IMR-90 (cell line): Measurements from ENCODE around the gene RASSF6. TPM values are rescaled to one million over a fixed set of nuclear protein-coding genes. Genes with fewer than 3 reads are reported as not detected.

Experiments
- ATAC-seq: fragments of 200-7000 bp; cut with Tn5 transposase; 2 replicates; pipeline ENCODE4 v1.9.1; 2020; ENCODE audit warnings: low read depth, mild to moderate bottlenecking, moderate library complexity
- BruUV-seq: library from RNA; stranded (reverse); fragments of 400-500 nt; replicated peaks from 2 replicates; lab custom pipeline; 2021; lab: Mats Ljungman, UMichigan
- CTCF ChIA-PET: fragments of 300-600 bp; formaldehyde crosslinking; extraction: SDS; loops from one replicate; lab custom pipeline; 2021; ENCODE audit warnings: antibody characterized with exemption; lab: Yijun Ruan, JAX
- POLR2A ChIA-PET: fragments of 300-600 bp; sonication (Branson Sonifier 250); formaldehyde crosslinking; loops from one replicate; lab custom pipeline; 2022; ENCODE audit warnings: antibody characterized with exemption; ENCODE audit not compliant: unreplicated experiment; lab: Charles Lee
- DNase-seq: peaks from one replicate; pipeline ENCODE4 v3.0.0; 2013
- H2AFZ ChIP-seq: replicated peaks from 2 replicates; pipeline ENCODE3; 2013; ENCODE audit warnings: low read length, mild to moderate bottlenecking; ENCODE audit not compliant: poor library complexity
- H2AK5ac ChIP-seq: 2 replicates; pipeline ENCODE4 v1.6.1; 2013; ENCODE audit warnings: low read depth, low read length, inconsistent platforms
- H2AK9ac ChIP-seq: replicated peaks from 2 replicates; pipeline ENCODE3; 2013; ENCODE audit warnings: mild to moderate bottlenecking, low read depth, low read length, moderate library complexity; ENCODE audit not compliant: poor library complexity
- H2BK120ac ChIP-seq: 2 replicates; pipeline ENCODE4 v1.6.1; 2013; ENCODE audit warnings: low read depth, low read length, inconsistent platforms
- H2BK15ac ChIP-seq: 3 replicates; pipeline ENCODE4 v1.6.1; 2013; ENCODE audit warnings: low read depth, low read length, inconsistent platforms
- H2BK20ac ChIP-seq: 2 replicates; pipeline ENCODE4 v1.6.1; 2013; ENCODE audit warnings: low read depth, mild to moderate bottlenecking, inconsistent platforms, low read length, moderate library complexity
- H2BK5ac ChIP-seq: 2 replicates; pipeline ENCODE4 v1.6.1; 2013; ENCODE audit warnings: mild to moderate bottlenecking, low read depth, low read length, inconsistent platforms; ENCODE audit not compliant: poor library complexity, severe bottlenecking
- H3K14ac ChIP-seq: replicated peaks from 2 replicates; pipeline ENCODE4 v1.6.1; 2013; ENCODE audit warnings: low read depth, low read length, inconsistent platforms
- H3K18ac ChIP-seq: 2 replicates; pipeline ENCODE4 v1.6.1; 2013; ENCODE audit warnings: low read depth, low read length, control low read depth
- H3K23ac ChIP-seq: 2 replicates; pipeline ENCODE4 v1.6.1; 2013; ENCODE audit warnings: low read depth, low read length, inconsistent platforms
- H3K27ac ChIP-seq: 2 replicates; pipeline ENCODE4 v1.5.1; 2013; ENCODE audit warnings: mild to moderate bottlenecking, control low read depth, low read length; ENCODE audit not compliant: insufficient read depth
- H3K27me3 ChIP-seq: 2 replicates; pipeline ENCODE4 v1.6.1; 2013; ENCODE audit warnings: low read length; ENCODE audit not compliant: control insufficient read depth, insufficient read depth
- H3K36me3 ChIP-seq: 2 replicates; pipeline ENCODE4 v1.6.1; 2013; ENCODE audit warnings: low read length, mixed read lengths; ENCODE audit not compliant: control insufficient read depth, insufficient read depth
- H3K4ac ChIP-seq: 2 replicates; pipeline ENCODE4 v1.6.1; 2013; ENCODE audit warnings: low read depth, low read length, inconsistent platforms
- H3K4me1 ChIP-seq: 2 replicates; pipeline ENCODE4 v1.6.1; 2013; ENCODE audit warnings: low read length, mixed read lengths; ENCODE audit not compliant: control insufficient read depth, insufficient read depth
- H3K4me2 ChIP-seq: 2 replicates; pipeline ENCODE4 v1.6.1; 2013; ENCODE audit warnings: low read depth, mild to moderate bottlenecking, control low read depth, low read length, moderate library complexity
- H3K4me3 ChIP-seq: 2 replicates; pipeline ENCODE4 v1.5.1; 2013; ENCODE audit warnings: low read depth, mild to moderate bottlenecking, control low read depth, low read length, moderate library complexity; ENCODE audit not compliant: insufficient read depth
- H3K56ac ChIP-seq: 2 replicates; pipeline ENCODE4 v1.6.1; 2013; ENCODE audit warnings: low read length, inconsistent platforms; ENCODE audit not compliant: insufficient read depth; ENCODE audit errors: extremely low read depth
- H3K79me1 ChIP-seq, 2 experiments: 2 replicates each; pipeline ENCODE4 v1.6.1; 2013; ENCODE audit warnings: low read length in 2 of 2, inconsistent platforms in 1 of 2, low read depth in 1 of 2
- H3K9ac ChIP-seq: 2 replicates; pipeline ENCODE4 v1.6.1; 2013; ENCODE audit warnings: low read depth, low read length, control low read depth
- H3K9me1 ChIP-seq: 2 replicates; pipeline ENCODE4 v1.6.1; 2013; ENCODE audit warnings: low read length, inconsistent platforms; ENCODE audit not compliant: insufficient read depth
- H3K9me3 ChIP-seq: 2 replicates; pipeline ENCODE4 v1.6.1; 2013; ENCODE audit warnings: low read length; ENCODE audit not compliant: control insufficient read depth, insufficient read depth
- H4K20me1 ChIP-seq: 2 replicates; pipeline ENCODE4 v1.6.1; 2013; ENCODE audit warnings: low read length, inconsistent platforms; ENCODE audit not compliant: insufficient read depth
- H4K5ac ChIP-seq: 2 replicates; pipeline ENCODE4 v1.6.1; 2013; ENCODE audit warnings: mild to moderate bottlenecking, low read depth, low read length, control low read depth
- H4K8ac ChIP-seq, 2 experiments: 2 replicates each; pipeline ENCODE4 v1.6.1; 2013; ENCODE audit warnings: low read depth in 2 of 2, low read length in 2 of 2, control low read depth in 1 of 2, inconsistent platforms in 1 of 2
- H4K91ac ChIP-seq: 2 replicates; pipeline ENCODE4 v1.6.1; 2013; ENCODE audit warnings: low read depth, low read length, inconsistent platforms; ENCODE audit not compliant: insufficient read depth
- BHLHE40 ChIP-seq: fragments of 150-350 bp; IDR thresholded peaks from 2 replicates; pipeline ENCODE4 v1.6.1; 2016; ENCODE audit warnings: mild to moderate bottlenecking, low read depth, low read length
- CEBPB ChIP-seq: IDR thresholded peaks from 2 replicates; pipeline ENCODE4 v1.6.1; 2012; ENCODE audit warnings: low read depth, low read length, improper control_type of control experiment
- CHD1 ChIP-seq: IDR thresholded peaks from 2 replicates; pipeline ENCODE4 v1.6.1; 2012; ENCODE audit warnings: low read depth, low read length, improper control_type of control experiment
- ELK1 ChIP-seq: fragments of 150-350 bp; IDR thresholded peaks from 2 replicates; pipeline ENCODE4 v1.6.1; 2016; ENCODE audit warnings: low read depth, mild to moderate bottlenecking, low read length, moderate library complexity, borderline replicate concordance
- FOS ChIP-seq: fragments of 150-350 bp; IDR thresholded peaks from 2 replicates; pipeline ENCODE4 v1.6.1; 2016; ENCODE audit warnings: low read depth, low read length
- NFE2L2 ChIP-seq: fragments of 150-350 bp; IDR thresholded peaks from 2 replicates; pipeline ENCODE4 v1.6.1; 2016; ENCODE audit warnings: low read depth, mild to moderate bottlenecking, low read length
- RAD21 ChIP-seq: IDR thresholded peaks from 2 replicates; pipeline ENCODE4 v1.6.1; 2012; ENCODE audit warnings: low read length, improper control_type of control experiment
- RCOR1 ChIP-seq: IDR thresholded peaks from 2 replicates; pipeline ENCODE4 v1.6.1; 2012; ENCODE audit warnings: mild to moderate bottlenecking, low read length, improper control_type of control experiment; ENCODE audit not compliant: insufficient replicate concordance
- RFX5 ChIP-seq: IDR thresholded peaks from 2 replicates; pipeline ENCODE4 v1.8.0; 2012; ENCODE audit warnings: low read depth, mild to moderate bottlenecking, low read length, moderate library complexity
- SMC3 ChIP-seq: fragments of 150-350 bp; IDR thresholded peaks from 2 replicates; pipeline ENCODE4 v1.6.1; 2016; ENCODE audit warnings: low read depth, mild to moderate bottlenecking, antibody characterized with exemption, low read length, moderate library complexity
- USF2 ChIP-seq: fragments of 150-350 bp; IDR thresholded peaks from 2 replicates; pipeline ENCODE4 v1.6.1; 2017; ENCODE audit warnings: mild to moderate bottlenecking, antibody characterized with exemption, low read length, low read depth
- WGBS, 2 experiments: methylation state at CpG; one replicate each; pipeline versions ENCODE4 v1.1.5 to v1.1.7; 2013; ENCODE audit warnings: missing lambda C conversion rate in 2 of 2; ENCODE audit not compliant: insufficient read length in 1 of 2; ENCODE audit errors: extremely low coverage in 2 of 2; 5-methylcytosine and 5-hydroxymethylcytosine counted together
- dilution Hi-C: fragments of 300-500 bp; cut with HindIII; formaldehyde crosslinking; loops from one replicate; pipeline ENCODE4 v1.14.3; 2018; ENCODE audit warnings: low sequenced_read_pairs; ENCODE audit not compliant: unreplicated experiment
- in situ Hi-C: fragments of 300-500 bp; cut with MboI; formaldehyde crosslinking; loops from 3 replicates; pipeline ENCODE4 v1.14.3; 2019; ENCODE audit warnings: low sequenced_read_pairs, inconsistent platforms, mixed read lengths
- intact Hi-C: fragments of 100-400 bp; cut with micrococcal nuclease; formaldehyde crosslinking; loops from 2 replicates; pipeline ENCODE4 v1.10.0; 2022
- polyA plus RNA-seq, 3 experiments: library from polyadenylated mRNA; depleted of rRNA; stranded (reverse); fragments of >200 nt; gene quantifications; 2 replicates each; pipeline ENCODE4 v1.2.3, GENCODE V29; 2012; ENCODE audit warnings: low replicate concordance in 1 of 3
- total RNA-seq: library from RNA; depleted of rRNA; stranded (reverse); fragments of >200 nt; gene quantifications from 2 replicates; pipeline ENCODE4 v1.2.3, GENCODE V29; 2012
- TF ChIP-seq, protein P1 (sequence below): conservative IDR thresholded peaks from 2 replicates; pipeline ENCODE4 v1.5.1; 2012; ENCODE audit warnings: mild to moderate bottlenecking, low read depth, low read length, improper control_type of control experiment

The RASSF6 gene
- total and polyA plus RNA-seq, 2 of the 4 experiments (the other 2 are of a cell fraction): not detected

DNA sequence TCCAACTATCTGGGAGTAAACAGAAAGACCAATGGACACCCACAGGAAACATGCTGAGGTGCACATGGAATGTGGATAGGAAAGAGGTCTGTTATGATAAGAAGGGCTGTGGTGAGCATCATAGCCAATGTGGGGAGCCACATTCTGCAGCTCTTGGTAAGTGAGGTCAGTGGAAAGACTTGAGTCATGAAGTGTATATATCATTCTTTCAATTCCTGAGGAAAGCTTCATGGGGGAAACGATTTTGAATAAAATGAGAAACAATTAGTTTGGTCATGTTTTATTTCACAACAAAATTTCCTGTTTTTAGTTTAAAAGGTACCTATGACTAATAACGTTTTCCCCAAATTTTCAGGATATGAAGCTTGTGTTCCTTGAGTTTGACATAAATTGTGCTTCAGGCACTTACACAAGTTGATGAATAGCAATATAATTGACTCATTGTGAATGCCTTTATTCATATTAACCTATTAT lies 41.4 kb upstream of the RASSF6 start (continued):
- TF ChIP-seq RAD21: no peak; the same call in 1 of the 2 replicates

DNA sequence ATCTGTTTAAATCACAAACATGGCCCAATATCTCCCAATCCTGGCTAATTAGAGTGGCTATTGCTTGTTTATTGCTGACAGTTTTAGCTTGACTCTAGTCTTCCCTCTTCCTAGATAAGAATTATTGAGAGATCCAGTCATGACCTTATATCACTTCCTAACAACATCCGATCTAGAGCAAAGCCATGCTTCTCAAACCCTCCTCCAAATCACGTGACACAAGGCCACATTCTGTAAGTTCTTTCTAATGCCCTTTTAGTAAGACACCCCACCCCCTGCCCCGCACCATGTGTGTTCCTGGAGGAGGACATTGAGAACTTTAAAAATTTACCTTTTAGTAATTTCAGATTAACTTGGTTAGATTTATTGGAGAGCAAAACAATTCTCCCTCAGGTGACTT lies 40.6 kb upstream of the RASSF6 start:
- peak overlapping the region; percentile 63 for H2AK5ac ChIP-seq
- peak overlapping the region; percentile 43; the same call in 1 of the 2 replicates for H3K18ac ChIP-seq
- peaks cover 6% of the 10 kb centered on the region for H3K4me1 ChIP-seq
- intact Hi-C loops (loop anchor here (1.0 to 5.0 kb wide), 3 partner anchors 377 to 651 kb away; partner anchors contain the start of genes ANKRD17 and CXCL3), dilution Hi-C loops (no loop called here), in situ Hi-C loops (loop anchor here (5.0 to 25.0 kb wide), 4 partner anchors 261 to 651 kb away; partner anchors contain the start of genes CXCL3 and EPGN)
- H3K4me2 ChIP-seq: no peak overlapping the region
- H2AK9ac ChIP-seq: no peak overlapping the region
- H2BK20ac ChIP-seq: peak overlapping the region; percentile 69
- H3K4ac ChIP-seq: peak overlapping the region; percentile 78
- no TSS peak for BruUV-seq
- H3K23ac ChIP-seq: 0 out of 2 replicates have a peak overlapping the region, but pooled peaks have one; percentile 62
- peak overlapping the region; percentile 87; the same call in 2 of the 3 replicates for H2BK15ac ChIP-seq
- H3K79me1 ChIP-seq: no peaks in the 10 kb centered on the region
- H3K36me3 ChIP-seq: no peaks in the 10 kb centered on the region
- no peak overlapping the region for H2BK5ac ChIP-seq
- H3K4me3 ChIP-seq: no peak overlapping the region
- H4K20me1 ChIP-seq: no peaks in the 10 kb centered on the region
- CTCF ChIA-PET: interaction anchor here (1.0 to 2.0 kb wide), 4 partner anchors 15 to 474 kb away, joined by 3 to 7 read pairs (median 4); no protein-coding TSS in a partner anchor
- POLR2A ChIA-PET: no interaction called here
- no peak overlapping the region; the same call in 1 of the 2 replicates for H4K5ac ChIP-seq
- no peaks in the 10 kb centered on the region for H3K27me3 ChIP-seq
- H3K9me3 ChIP-seq: no peaks in the 10 kb centered on the region
- no peak overlapping the region for H3K14ac ChIP-seq
- no peak overlapping the region for H3K27ac ChIP-seq
- ATAC-seq: no peak
- WGBS, 2 experiments: no CpG with 5 or more reads among the region's 3 CpGs
- H3K56ac ChIP-seq: peak overlapping the region; percentile 19; the same call in 1 of the 2 replicates
- peak overlapping the region; percentile 41 to 81; a peak in 3 of 4 replicates for H4K8ac ChIP-seq
- H3K9ac ChIP-seq: no peak overlapping the region
- peak overlapping the region; percentile 82 for H2BK120ac ChIP-seq
- H2AFZ ChIP-seq: no peak overlapping the region
- H3K9me1 ChIP-seq: peaks cover 4% of the 10 kb centered on the region; the same call in 1 of the 2 replicates
- no peak for DNase-seq
- H4K91ac ChIP-seq: peak overlapping the region; percentile 59
- TF ChIP-seq FOS: no peak
- no peak for TF ChIP-seq CEBPB
- TF ChIP-seq ELK1: no peak
- no peak for TF ChIP-seq RAD21
- TF ChIP-seq BHLHE40: no peak
- no peak for TF ChIP-seq RFX5
- TF ChIP-seq SMC3: no peak
- no peak for TF ChIP-seq CHD1
- no peak for TF ChIP-seq RCOR1
- no peak for TF ChIP-seq USF2
- TF ChIP-seq, protein P1, sequence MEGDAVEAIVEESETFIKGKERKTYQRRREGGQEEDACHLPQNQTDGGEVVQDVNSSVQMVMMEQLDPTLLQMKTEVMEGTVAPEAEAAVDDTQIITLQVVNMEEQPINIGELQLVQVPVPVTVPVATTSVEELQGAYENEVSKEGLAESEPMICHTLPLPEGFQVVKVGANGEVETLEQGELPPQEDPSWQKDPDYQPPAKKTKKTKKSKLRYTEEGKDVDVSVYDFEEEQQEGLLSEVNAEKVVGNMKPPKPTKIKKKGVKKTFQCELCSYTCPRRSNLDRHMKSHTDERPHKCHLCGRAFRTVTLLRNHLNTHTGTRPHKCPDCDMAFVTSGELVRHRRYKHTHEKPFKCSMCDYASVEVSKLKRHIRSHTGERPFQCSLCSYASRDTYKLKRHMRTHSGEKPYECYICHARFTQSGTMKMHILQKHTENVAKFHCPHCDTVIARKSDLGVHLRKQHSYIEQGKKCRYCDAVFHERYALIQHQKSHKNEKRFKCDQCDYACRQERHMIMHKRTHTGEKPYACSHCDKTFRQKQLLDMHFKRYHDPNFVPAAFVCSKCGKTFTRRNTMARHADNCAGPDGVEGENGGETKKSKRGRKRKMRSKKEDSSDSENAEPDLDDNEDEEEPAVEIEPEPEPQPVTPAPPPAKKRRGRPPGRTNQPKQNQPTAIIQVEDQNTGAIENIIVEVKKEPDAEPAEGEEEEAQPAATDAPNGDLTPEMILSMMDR: no peak
- TF ChIP-seq NFE2L2: no peak
